Right lung (tissue), 5 donors: Measurements from ENCODE around the gene NES. TPM values are rescaled to one million over a fixed set of nuclear protein-coding genes. Genes with fewer than 3 reads are reported as not detected.

Experiments used
- DNase-seq, 2 donors: peaks; one replicate each; pipeline ENCODE4 v3.0.0-alpha.2; 2013
- polyA plus RNA-seq, 5 donors: library from polyadenylated mRNA; unstranded; fragments of 120-200 nt; gene quantifications; one replicate each; pipeline versions ENCODE4 v1.2.1 to v1.2.3, GENCODE V29; 2013; ENCODE audit warnings: inconsistent platforms in 1 of 5, low replicate concordance in 1 of 5; ENCODE audit not compliant: insufficient read length in 5 of 5, insufficient read depth in 1 of 5

The NES gene
- polyA plus RNA-seq, 5 donors, result 49.2 to 97.6 (median 56.4) TPM

DNA sequence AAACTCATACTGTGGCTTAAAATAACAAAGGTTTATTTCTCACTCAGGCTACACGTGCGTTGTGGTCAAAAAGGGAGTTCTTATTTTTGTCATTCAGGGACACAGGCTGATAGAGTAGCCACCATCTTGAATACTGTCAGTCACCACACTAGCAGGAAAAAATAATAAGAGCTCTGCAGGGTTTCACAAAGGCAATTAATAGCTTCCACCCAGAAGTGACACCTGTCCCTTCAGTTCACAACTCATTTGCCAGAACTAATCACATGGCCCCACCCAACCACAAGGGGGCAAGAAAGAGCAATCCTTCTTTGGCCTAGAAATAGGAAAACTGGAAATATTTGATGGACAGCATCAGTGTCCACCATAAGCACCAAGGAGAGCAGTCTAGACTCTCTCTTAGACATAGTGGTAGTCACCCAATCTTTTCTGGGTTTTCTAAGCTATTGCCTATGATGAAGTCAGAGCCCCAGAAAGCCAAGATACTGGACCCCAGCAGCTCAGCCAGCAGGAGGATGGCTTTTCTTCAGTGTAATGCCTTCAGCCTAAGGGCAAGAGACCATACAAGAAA is 49.8 kb downstream of the NES start:
- DNase-seq, result no peak

DNA sequence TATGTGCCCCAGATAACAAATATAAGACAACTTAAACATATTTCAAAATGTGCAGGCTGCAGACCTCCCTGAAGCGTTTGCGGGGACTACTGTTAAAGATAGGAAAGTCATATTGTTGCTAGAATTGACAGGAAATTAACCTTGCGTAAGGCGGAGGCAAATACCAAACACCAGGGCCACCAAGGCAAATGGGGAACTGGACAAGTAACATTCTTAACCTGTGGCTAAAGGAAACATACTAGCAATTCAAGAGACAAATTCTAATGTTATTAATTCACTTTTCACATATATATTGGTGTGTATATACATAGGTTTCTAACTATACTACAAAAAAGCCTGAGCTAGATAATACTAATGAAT is 51.1 kb downstream of the NES start:
- DNase-seq, result no peak

DNA sequence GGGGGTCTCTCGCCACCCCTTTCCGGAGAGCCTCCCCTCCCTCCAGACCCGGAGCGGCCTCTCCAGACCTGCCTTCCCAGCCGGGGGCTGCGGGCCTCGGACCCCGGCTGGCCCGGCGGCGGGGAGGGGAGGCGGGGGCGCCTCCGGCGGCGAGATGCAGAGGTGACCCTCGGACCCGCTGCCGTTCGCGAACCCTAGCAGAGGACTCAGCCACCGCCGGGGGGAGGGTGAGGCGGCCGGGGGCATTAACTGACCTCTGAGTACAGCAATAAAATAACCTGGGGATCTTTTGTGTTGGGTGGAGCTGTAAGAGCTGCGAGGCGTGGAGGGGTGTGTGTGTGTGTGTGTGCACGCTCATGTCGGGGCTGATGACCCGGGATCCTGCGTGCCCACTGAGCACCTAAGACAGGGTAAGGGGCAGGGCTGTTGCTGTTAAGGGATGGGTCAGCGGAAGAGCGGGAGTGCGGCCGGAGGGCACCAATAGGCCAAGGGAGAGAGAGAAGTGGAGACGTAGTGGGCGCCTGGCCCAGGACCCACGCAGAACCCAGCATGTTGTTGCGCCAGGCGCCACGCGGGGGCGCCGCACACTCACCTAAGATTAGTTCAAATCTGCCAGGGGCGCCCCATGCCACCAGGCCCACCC is 51.6 kb downstream of the NES start:
- no peak for DNase-seq

DNA sequence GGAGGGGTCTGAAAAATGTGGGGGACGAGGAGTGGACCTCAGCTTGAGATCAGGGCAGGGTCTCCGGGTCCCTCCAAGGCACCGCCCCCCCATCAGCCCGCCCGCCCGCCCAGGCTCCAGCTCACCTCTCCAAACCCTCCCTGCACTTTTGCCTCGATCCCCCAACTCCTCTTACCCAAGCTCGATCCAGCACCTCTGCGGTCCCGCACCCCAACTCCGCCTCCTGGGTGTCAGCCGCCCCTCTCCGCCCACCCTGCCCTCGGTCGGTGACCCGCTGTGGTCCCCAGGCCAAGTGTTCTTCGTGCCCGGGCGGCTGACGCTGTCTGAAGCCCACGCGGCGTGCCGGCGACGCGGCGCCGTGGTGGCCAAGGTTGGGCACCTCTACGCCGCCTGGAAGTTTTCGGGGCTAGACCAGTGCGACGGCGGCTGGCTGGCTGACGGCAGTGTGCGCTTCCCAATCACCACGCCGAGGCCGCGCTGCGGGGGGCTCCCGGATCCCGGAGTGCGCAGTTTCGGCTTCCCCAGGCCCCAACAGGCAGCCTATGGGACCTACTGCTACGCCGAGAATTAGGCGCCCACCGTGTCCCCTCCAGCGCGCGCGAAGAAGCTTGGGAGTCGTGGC is 52.3 kb downstream of the NES start:
- no peak for DNase-seq

DNA sequence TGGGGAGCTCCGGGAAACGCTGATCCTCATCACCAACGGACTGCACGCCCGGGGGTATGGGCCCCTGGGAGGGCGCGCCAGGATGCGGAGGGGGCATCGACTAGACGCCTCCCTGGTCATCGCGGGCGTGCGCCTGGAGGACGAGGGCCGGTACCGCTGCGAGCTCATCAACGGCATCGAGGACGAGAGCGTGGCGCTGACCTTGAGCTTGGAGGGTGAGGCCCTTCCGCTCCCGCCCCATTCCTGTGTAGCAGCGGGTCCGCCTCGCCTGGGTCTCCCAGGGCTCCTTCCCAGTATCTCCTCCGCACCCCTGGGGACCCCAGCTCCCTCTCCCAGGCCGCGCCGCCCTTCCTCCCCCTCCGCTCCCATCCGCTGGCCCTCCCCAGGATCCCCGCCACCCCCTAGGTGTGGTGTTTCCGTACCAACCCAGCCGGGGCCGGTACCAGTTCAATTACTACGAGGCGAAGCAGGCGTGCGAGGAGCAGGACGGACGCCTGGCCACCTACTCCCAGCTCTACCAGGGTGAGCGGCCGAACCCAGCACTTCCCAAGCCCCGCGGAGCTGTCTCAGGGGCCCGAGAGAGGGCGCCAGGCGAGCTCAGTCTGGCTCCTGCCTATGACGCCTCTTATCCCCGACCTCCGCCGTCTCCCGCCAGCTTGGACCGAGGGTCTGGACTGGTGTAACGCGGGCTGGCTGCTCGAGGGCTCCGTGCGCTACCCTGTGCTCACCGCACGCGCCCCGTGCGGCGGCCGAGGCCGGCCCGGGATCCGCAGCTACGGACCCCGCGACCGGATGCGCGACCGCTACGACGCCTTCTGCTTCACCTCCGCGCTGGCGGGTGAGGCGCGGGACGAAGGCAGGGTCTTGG is 53.0 kb downstream of the NES start:
- no peak for DNase-seq

DNA sequence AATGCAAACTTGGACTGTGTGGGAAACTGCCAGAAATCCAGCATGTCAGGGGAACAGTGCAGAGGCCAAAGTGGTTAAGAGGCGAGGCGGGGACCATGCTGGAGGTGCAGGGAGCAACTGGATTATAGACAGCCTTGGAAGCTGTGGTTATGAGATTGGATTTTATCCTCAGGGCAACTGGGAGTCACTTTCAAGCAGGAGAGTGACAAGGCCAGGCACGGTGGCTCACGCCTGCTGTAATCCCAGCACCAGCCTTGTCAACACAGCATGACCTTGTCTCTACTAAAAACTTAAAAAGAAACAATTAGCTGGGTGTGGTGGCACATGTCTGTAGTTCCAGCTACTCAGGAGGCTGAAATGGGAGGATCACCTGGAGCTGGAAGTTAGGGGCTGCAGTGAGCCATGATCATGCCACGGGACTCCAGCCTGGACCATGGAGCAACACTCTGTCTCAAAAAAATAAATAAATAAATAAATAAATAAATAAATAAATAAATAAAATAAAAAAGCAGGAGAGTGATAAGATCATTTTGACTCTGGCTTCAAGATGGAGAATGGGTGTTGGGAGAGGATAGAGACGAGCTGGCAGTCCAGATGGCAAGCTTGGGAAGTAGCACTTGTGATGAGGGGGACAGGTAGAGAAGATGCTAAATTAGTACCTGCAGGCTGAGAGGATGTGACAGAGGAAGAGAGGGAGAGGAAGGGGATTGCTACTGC is 54.5 kb downstream of the NES start:
- DNase-seq, result no peak

DNA sequence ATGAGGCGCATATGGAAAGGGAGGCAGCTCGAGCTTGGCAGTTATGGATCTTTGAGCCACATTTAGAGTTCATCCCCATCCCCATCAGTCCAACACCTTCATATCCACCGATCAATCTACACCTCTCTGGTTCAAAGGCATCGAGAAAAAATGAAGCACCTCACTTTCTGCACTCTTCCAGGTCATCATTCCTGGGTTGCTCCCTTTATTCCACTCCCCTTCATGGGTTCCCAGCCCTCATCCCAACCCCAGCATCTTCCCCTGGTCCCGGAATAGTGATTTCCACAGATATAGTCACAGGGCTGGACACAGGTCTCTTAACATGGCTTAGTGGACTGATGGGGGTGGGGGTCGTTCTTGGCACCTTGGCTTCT is 57.6 kb downstream of the NES start:
- DNase-seq, result no peak

DNA sequence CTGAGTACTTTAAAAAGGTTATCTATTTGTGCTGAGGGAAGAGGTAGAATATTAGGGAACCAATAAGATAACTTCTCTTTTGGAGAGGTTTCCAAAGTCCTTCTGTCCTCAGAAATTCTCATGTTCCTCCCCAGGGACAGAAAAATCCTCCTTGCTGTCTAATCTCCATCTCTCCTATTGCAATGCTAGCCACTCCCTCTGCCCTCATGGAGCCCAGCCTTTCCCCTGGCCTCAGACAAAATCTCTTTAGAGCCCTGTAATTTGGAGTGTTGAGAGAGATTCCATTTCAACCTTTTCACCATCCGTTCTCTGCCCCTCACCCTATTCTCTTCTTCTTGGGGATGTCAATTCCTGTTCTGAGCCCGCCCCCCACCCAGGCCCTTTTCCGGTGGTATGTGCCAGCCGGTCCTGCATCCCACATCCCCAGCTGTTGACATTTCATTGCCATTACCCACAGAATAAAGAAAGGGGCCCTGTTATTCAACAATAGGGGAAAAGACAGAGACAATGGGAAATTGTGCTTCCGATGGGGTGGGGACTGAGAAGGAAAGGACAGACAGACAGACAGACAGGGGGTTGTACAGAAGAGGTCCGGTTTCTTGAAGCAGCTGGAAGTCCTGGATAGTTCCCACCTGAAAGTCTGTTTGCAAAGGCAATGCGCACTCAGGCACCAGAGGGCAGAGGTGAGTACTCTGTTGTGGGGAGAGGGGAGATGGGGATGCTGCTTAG is 58.2 kb downstream of the NES start, which contains the start of gene HAPLN2:
Gene HAPLN2, plus strand, starts transcription at position 563 of the 729 bp plus-strand sequence. CDS start 4,076 bp downstream, outside the sequence.
- DNase-seq, result no peak

Other genes starting within 250 kb of the NES start
- 10 to 100 TPM; 20.3 to 38.1 (median 29.4) TPM for gene MEF2D, start 176.6 kb downstream of the NES start, polyA plus RNA-seq
- 10 to 100 TPM in 4 of 5 donors, 1 to 10 TPM in 1; 9.7 to 26.3 (median 16.4) TPM for gene IQGAP3, start 104.8 kb downstream of the NES start, polyA plus RNA-seq
- under 1 TPM in 3 of 5 donors, not detected in 2; 0.08 to 0.27 (median 0.21) TPM for gene TTC24, start 97.7 kb downstream of the NES start, polyA plus RNA-seq
- gene NAXE, start 85.6 kb downstream of the NES start, polyA plus RNA-seq, result 10 to 100 TPM; 43.2 to 70.0 (median 51.7) TPM
- gene GPATCH4, start 75.9 kb downstream of the NES start, polyA plus RNA-seq, result 10 to 100 TPM; 26.3 to 33.2 (median 30.6) TPM
- under 1 TPM in 3 of 5 donors, not detected in 2; 0.33 to 0.39 (median 0.33) TPM for gene HAPLN2, start 58.0 kb downstream of the NES start, polyA plus RNA-seq
- 1 to 10 TPM in 1 of 5 donors, under 1 TPM in 4; 0.40 to 1.0 (median 0.46) TPM for gene BCAN, start 35.3 kb downstream of the NES start, polyA plus RNA-seq
- gene CRABP2, start 28.2 kb upstream of the NES start, polyA plus RNA-seq, result 100 to 1,000 TPM in 4 of 5 donors, 10 to 100 TPM in 1; 74.4 to 168 (median 119) TPM
- gene METTL25B, start 51.1 kb upstream of the NES start, polyA plus RNA-seq, result 10 to 100 TPM; 30.4 to 42.0 (median 36.8) TPM
- gene ISG20L2, start 51.4 kb upstream of the NES start, polyA plus RNA-seq, result 10 to 100 TPM; 37.2 to 41.4 (median 39.3) TPM
- 10 to 100 TPM; 55.1 to 62.1 (median 56.8) TPM for gene MRPL24, start 63.7 kb upstream of the NES start, polyA plus RNA-seq
- 100 to 1,000 TPM; 224 to 268 (median 246) TPM for gene HDGF, start 74.3 kb upstream of the NES start, polyA plus RNA-seq
- 100 to 1,000 TPM in 3 of 5 donors, 10 to 100 TPM in 2; 95.0 to 105 (median 100) TPM for gene PRCC, start 90.1 kb upstream of the NES start, polyA plus RNA-seq
- gene SH2D2A, start 139.4 kb upstream of the NES start, polyA plus RNA-seq, result under 1 TPM; 0.46 to 0.88 (median 0.55) TPM
- under 1 TPM in 3 of 5 donors, not detected in 2; 0.03 to 0.12 (median 0.05) TPM for gene INSRR, start 181.7 kb upstream of the NES start, polyA plus RNA-seq
- under 1 TPM; 0.10 to 0.21 (median 0.18) TPM for gene NTRK1, start 183.5 kb upstream of the NES start, polyA plus RNA-seq
- 10 to 100 TPM; 21.9 to 34.1 (median 27.9) TPM for gene PEAR1, start 216.3 kb upstream of the NES start, polyA plus RNA-seq
- 1 to 10 TPM in 4 of 5 donors, under 1 TPM in 1; 0.81 to 5.6 (median 3.6) TPM for gene LRRC71, start 243.2 kb upstream of the NES start, polyA plus RNA-seq